PFSK-1 (cell line): ENCODE results near the gene PEX5.

ENCODE experiments used
- FOXP2 ChIP-seq: optimal IDR thresholded peaks from 2 replicates; pipeline ENCODE3; 2011; ENCODE audit warnings: borderline replicate concordance, control low read depth, inconsistent platforms; ENCODE audit not compliant: insufficient read depth; ENCODE audit errors: extremely low read length, extremely low read depth
- POLR2AphosphoS5 ChIP-seq: IDR thresholded peaks from 2 replicates; pipeline ENCODE4 v1.6.1; 2012; ENCODE audit warnings: low read depth, mild to moderate bottlenecking, control low read depth, low read length, moderate library complexity
- REST ChIP-seq, 2 experiments: IDR thresholded peaks; 2 replicates each; pipeline versions ENCODE4 v1.6.1 to v1.8.0; 2011 to 2012; ENCODE audit warnings: low read depth in 2 of 2, low read length in 2 of 2, control low read depth in 1 of 2, inconsistent platforms in 1 of 2, mild to moderate bottlenecking in 1 of 2, moderate library complexity in 1 of 2; ENCODE audit not compliant: insufficient read depth in 1 of 2
- SIN3A ChIP-seq: IDR thresholded peaks from 2 replicates; pipeline ENCODE4 v1.6.1; 2012; ENCODE audit warnings: mild to moderate bottlenecking, low read length, moderate library complexity, borderline replicate concordance; ENCODE audit not compliant: insufficient read depth
- TAF1 ChIP-seq: IDR thresholded peaks from 2 replicates; pipeline ENCODE4 v1.6.1; 2012; ENCODE audit warnings: low read length, control low read depth, borderline replicate concordance; ENCODE audit not compliant: insufficient read depth

- TF ChIP-seq REST (IDR thresholded peaks at IDR 0.05; ENCODE audit: insufficient read depth in 1 of 2, low read depth in 2 of 2, low read length in 2 of 2) (no peak), POLR2AphosphoS5 (no peak), SIN3A (no peak), TAF1 (no peak), FOXP2 (no peak)
These were observed 69.6 kb downstream of the PEX5 start for GRCh38 chr12:7259060-7259459.
